Measurements from ENCODE around the gene BRIP1. TPM values are rescaled to one million over a fixed set of nuclear protein-coding genes. Genes with fewer than 3 reads are reported as not detected.

The BRIP1 gene
- total RNA-seq, 1 donor = 6.2 TPM

DNA sequence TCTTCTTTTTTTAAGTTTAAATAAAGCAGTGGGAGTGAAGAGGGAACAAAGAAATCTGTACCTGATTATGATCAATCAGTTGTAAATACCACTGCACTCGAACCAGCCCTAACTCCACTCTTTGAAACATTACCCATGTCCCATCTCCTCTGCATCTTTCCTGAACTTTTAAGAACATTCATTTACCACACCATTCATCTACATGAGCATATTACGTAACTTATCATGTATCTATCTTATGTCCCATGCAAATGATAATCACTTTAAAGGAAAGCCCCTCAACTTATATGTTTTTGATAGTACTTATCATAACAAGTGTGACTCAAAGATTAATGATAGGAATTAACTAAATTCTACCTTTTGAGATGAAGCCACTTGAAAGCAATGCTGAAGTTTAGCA is 10.7 kb upstream of the BRIP1 start:
- H3K4me1 ChIP-seq (ENCODE audit: insufficient read depth, low read length) = no peaks in the 10 kb centered on the region
- DNase-seq (ENCODE audit: insufficient read length, low spot score, missing footprints) = no peak
- no peak overlapping the region for H3K4me3 ChIP-seq (ENCODE audit: insufficient read depth, low read length)
- no peak overlapping the region for H2AFZ ChIP-seq (ENCODE audit: low read length)
- no peaks in the 10 kb centered on the region for H3K79me2 ChIP-seq (ENCODE audit: insufficient read depth, low read length)
- TF ChIP-seq, protein P1, sequence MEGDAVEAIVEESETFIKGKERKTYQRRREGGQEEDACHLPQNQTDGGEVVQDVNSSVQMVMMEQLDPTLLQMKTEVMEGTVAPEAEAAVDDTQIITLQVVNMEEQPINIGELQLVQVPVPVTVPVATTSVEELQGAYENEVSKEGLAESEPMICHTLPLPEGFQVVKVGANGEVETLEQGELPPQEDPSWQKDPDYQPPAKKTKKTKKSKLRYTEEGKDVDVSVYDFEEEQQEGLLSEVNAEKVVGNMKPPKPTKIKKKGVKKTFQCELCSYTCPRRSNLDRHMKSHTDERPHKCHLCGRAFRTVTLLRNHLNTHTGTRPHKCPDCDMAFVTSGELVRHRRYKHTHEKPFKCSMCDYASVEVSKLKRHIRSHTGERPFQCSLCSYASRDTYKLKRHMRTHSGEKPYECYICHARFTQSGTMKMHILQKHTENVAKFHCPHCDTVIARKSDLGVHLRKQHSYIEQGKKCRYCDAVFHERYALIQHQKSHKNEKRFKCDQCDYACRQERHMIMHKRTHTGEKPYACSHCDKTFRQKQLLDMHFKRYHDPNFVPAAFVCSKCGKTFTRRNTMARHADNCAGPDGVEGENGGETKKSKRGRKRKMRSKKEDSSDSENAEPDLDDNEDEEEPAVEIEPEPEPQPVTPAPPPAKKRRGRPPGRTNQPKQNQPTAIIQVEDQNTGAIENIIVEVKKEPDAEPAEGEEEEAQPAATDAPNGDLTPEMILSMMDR (IDR thresholded peaks at IDR 0.05; ENCODE audit: extremely low read depth, low read depth, low read length) = no peak
- no peak overlapping the region for H3K4me2 ChIP-seq (ENCODE audit: insufficient read depth, low read length)
- H4K20me1 ChIP-seq (ENCODE audit: insufficient read depth, low read length) = no peaks in the 10 kb centered on the region
- peaks cover 11% of the 10 kb centered on the region for H3K36me3 ChIP-seq (ENCODE audit: insufficient read depth, low read length)
- H3K9me3 ChIP-seq (ENCODE audit: low read depth, low read length) = no peaks in the 10 kb centered on the region
- H3K27me3 ChIP-seq (ENCODE audit: insufficient read depth, low read length) = no peaks in the 10 kb centered on the region
- H3K27ac ChIP-seq (ENCODE audit: low read depth, low read length) = no peak overlapping the region

DNA sequence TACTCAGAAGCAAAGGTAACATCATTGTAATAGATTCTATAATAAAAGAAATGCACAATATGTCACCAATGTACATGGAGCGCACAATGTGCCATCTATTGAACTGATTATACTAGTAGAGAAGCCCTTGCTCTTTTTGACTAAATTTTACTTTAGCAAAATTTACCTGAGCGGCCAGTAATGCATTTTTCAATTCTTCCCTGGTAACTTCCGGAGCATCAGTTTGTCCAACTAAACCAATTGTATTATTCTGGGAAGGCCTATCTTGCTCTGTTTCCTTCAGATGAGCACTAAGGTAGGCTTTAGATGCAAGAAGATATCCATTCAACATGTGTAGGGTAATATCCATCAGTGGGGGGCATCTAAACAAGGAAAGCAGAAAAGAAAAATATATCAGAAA is 8.8 kb upstream of the BRIP1 start:
- DNase-seq (ENCODE audit: insufficient read length, low spot score, missing footprints) = peak; percentile 31
- Histone ChIP-seq H2AFZ (ENCODE audit: low read length) (no peak overlapping the region), H3K27me3 (ENCODE audit: insufficient read depth, low read length) (no peaks in the 10 kb centered on the region), H3K4me1 (ENCODE audit: insufficient read depth, low read length) (no peaks in the 10 kb centered on the region), H3K79me2 (ENCODE audit: insufficient read depth, low read length) (no peaks in the 10 kb centered on the region), H3K4me2 (ENCODE audit: insufficient read depth, low read length) (no peak overlapping the region), H3K4me3 (ENCODE audit: insufficient read depth, low read length) (no peak overlapping the region), H3K27ac (ENCODE audit: low read depth, low read length) (no peak overlapping the region), H4K20me1 (ENCODE audit: insufficient read depth, low read length) (no peaks in the 10 kb centered on the region), H3K36me3 (ENCODE audit: insufficient read depth, low read length) (peaks cover 12% of the 10 kb centered on the region), H3K9me3 (ENCODE audit: low read depth, low read length) (no peaks in the 10 kb centered on the region)
- TF ChIP-seq, protein P1 (IDR thresholded peaks at IDR 0.05; ENCODE audit: extremely low read depth, low read depth, low read length) = no peak

DNA sequence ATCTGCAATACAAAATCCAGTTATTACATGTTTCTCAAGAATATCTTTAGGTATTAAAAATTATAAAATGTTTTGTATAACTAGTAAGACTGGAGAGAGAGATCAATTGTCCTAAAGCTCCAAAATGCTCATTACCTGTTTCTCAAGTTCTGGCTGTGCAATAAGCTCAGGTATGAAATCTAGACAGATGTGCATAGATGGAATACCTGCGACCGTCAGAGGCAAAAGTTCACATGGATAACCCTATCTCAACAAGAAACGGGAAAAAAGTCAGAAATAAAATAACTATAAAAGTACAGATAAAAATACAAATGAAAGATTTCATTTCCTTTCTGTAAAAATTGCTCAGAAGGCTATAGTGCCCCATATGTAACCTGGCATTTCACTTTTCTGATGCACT is 5.8 kb upstream of the BRIP1 start:
- H3K36me3 ChIP-seq (ENCODE audit: insufficient read depth, low read length) = peaks cover 8% of the 10 kb centered on the region
- no peak overlapping the region for H2AFZ ChIP-seq (ENCODE audit: low read length)
- H3K4me2 ChIP-seq (ENCODE audit: insufficient read depth, low read length) = no peak overlapping the region
- H3K4me3 ChIP-seq (ENCODE audit: insufficient read depth, low read length) = no peak overlapping the region
- no peaks in the 10 kb centered on the region for H3K27me3 ChIP-seq (ENCODE audit: insufficient read depth, low read length)
- no peaks in the 10 kb centered on the region for H4K20me1 ChIP-seq (ENCODE audit: insufficient read depth, low read length)
- H3K79me2 ChIP-seq (ENCODE audit: insufficient read depth, low read length) = no peaks in the 10 kb centered on the region
- TF ChIP-seq, protein P1 (IDR thresholded peaks at IDR 0.05; ENCODE audit: extremely low read depth, low read depth, low read length) = no peak
- H3K27ac ChIP-seq (ENCODE audit: low read depth, low read length) = no peak overlapping the region
- H3K9me3 ChIP-seq (ENCODE audit: low read depth, low read length) = no peaks in the 10 kb centered on the region
- peaks cover 2% of the 10 kb centered on the region for H3K4me1 ChIP-seq (ENCODE audit: insufficient read depth, low read length)
- DNase-seq (ENCODE audit: insufficient read length, low spot score, missing footprints) = no peak

DNA sequence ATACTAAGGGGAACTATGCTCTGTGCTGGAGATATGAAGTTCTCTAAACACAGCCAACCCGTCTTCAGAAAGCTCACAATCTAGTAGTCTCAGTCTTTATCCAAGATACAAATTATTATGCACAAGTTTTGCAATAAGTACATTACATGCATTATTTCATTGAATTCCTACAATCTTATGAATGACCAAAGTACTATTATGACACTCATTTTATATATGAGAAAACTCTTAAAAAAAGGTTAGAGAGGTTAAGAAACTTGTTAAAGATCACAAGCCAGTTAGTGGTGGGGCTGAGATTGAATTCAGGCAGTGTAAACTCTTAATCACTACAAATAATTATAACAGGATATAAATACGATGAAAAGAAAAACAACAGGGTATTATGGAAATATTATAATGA is 4.7 kb upstream of the BRIP1 start:
- no peaks in the 10 kb centered on the region for H3K9me3 ChIP-seq (ENCODE audit: low read depth, low read length)
- TF ChIP-seq, protein P1 (IDR thresholded peaks at IDR 0.05; ENCODE audit: extremely low read depth, low read depth, low read length) = no peak
- H3K27me3 ChIP-seq (ENCODE audit: insufficient read depth, low read length) = no peaks in the 10 kb centered on the region
- no peak overlapping the region for H2AFZ ChIP-seq (ENCODE audit: low read length)
- no peaks in the 10 kb centered on the region for H4K20me1 ChIP-seq (ENCODE audit: insufficient read depth, low read length)
- H3K79me2 ChIP-seq (ENCODE audit: insufficient read depth, low read length) = no peaks in the 10 kb centered on the region
- H3K4me3 ChIP-seq (ENCODE audit: insufficient read depth, low read length) = no peak overlapping the region
- peaks cover 8% of the 10 kb centered on the region for H3K36me3 ChIP-seq (ENCODE audit: insufficient read depth, low read length)
- no peak overlapping the region for H3K4me2 ChIP-seq (ENCODE audit: insufficient read depth, low read length)
- peaks cover 5% of the 10 kb centered on the region for H3K4me1 ChIP-seq (ENCODE audit: insufficient read depth, low read length)
- no peak for DNase-seq (ENCODE audit: insufficient read length, low spot score, missing footprints)
- no peak overlapping the region for H3K27ac ChIP-seq (ENCODE audit: low read depth, low read length)
